GM19099 (cell line): Measurements from ENCODE around the gene SHISA4.

Experiments used
- POLR2A ChIP-seq: IDR thresholded peaks from 3 replicates; pipeline ENCODE4 v1.6.1; 2011; ENCODE audit warnings: low read depth; ENCODE audit not compliant: insufficient read length; ENCODE audit errors: extremely low read depth

Gene SHISA4

DNA sequence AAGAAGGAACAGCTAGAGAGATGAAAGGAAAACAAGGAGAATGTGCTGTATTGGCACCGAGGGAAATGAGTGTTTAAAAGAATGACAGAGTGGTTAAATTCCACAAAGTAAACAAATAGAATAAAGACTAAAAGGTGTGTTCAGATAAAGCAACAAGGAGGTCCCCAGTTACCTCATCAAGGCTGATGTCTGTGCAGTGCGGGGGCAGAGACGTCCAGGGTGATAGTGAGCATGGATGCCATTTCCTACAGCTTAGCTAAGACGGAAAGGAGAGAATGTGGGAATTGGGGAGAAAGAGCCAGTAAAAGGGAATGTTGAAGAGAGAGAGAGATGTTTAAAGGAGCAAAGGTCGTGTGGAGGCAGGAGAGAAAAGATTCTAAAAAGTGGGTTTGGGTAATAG, 42.1 kb downstream of the SHISA4 start:
- TF ChIP-seq POLR2A = no peak

DNA sequence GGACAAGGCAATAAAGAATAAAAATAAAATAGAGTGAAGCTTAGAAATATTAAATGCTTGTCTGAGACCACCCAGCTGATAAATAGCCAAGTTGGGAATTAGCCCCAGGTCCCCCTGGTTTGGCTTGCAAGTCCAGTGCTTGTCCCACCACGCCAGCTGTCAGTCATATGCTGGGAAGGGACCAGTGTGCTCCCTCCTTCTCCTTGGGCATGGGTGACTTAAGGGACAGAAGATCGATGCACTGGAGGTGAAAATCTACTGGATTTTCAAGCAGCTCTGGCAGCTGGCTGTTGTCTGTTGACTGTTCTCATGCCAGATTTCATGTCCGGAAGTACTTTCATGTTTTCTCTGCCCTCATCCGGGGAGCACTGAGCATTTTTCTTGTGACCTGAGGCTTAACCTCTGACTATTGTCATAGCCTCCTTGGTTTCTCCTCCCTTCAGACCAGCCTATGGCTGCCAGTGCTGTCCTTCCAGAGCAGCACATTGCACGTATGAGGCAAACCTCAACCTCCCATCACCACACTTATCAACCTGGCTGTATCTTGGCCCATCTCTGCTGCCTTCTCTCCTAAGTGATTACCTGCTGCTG, 45.2 kb downstream of the SHISA4 start:
- no peak for TF ChIP-seq POLR2A

DNA sequence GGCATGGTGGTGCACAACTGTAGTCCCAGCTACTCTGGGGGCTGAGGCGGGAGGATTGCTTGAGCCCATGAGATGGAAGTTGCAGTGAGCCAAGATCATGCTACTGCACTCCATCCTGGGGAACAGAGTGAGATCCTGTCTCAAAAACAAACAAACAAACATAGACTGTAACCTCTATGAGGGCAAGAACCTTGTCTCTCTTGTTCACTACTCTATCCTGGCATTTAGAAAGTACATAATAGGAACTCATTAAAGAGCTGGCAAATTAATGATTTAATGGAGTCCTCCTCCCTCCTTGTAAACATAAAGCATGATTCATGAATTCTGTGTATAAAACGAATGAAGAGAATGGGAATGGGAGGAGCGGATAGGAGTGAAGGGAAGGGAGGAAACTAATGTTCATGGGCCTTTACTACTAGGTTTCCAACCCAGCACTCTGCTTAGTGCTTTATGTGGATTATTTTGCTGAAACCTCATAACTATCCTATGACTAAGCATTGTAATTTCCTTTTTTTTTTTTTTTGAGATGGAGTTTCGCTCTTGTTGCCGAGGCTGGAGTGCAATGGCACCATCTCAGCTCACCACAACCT, 49.0 kb downstream of the SHISA4 start:
- no peak for TF ChIP-seq POLR2A

DNA sequence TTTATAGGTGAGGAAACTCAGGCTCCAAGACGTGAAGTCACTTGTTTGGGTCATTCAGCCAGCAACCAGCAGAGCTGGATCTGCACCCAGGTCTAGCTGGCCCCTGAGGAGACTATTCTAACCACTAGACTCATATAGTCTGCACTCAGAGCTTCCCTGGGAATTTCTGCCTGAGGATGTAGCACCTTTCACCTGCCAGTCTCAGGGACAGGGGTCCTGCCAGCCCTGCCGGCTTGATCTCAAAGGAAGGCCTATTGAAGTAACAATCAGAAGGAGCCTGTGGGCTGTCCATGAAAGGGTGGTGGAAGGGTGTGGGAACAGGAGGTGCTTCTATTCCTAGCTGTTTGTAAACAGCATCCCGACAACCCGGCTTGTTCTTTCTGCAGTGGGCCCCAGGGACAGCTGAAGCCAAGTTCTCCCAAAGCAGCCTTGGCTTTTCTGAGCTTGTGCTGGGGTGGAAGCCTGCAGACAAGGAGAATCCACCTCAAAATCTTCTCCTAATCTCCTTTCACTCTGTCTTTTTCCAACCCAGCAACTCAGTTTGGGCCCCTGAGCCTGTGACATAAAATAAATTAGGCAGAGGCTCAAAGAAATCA, 49.8 kb downstream of the SHISA4 start:
- no peak for TF ChIP-seq POLR2A

DNA sequence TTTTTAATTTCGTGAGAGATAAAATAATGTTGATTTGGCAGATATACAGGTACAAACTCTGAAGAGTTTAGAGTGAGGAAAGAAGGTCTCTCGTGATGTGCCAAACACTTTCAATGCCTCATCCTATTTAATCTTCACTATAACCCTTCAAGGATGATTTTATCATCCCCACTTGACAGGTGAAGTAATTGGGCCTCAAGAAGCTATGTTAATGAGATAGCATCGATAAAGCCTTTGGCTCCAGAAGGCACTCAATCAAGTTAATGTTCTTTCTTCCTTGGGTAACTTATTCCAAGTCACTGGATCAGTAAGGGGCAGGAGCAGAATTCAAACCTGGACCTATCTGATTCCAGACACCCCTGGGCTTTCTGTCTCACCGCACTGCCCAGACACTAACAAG, 50.5 kb downstream of the SHISA4 start:
- no peak for TF ChIP-seq POLR2A

DNA sequence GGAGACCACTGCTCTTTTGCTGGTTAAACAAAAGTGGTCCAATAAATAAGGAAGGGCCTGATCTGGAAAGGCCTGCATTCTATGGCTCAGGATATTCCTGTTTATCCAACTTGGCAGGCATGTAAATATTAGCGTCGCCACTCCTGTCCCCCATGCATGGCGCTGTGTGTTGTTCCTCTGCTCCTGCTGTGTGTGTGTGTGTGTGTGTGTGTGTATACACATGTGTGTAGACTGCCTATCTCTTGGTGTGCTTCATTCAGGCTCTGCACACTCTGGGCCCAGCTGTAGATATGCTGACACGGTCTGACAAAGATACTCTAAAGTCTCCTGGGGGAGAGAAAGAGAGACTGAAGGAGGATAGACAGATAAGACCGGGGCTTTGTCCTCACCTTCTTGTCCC, 50.9 kb downstream of the SHISA4 start:
- TF ChIP-seq POLR2A = no peak

DNA sequence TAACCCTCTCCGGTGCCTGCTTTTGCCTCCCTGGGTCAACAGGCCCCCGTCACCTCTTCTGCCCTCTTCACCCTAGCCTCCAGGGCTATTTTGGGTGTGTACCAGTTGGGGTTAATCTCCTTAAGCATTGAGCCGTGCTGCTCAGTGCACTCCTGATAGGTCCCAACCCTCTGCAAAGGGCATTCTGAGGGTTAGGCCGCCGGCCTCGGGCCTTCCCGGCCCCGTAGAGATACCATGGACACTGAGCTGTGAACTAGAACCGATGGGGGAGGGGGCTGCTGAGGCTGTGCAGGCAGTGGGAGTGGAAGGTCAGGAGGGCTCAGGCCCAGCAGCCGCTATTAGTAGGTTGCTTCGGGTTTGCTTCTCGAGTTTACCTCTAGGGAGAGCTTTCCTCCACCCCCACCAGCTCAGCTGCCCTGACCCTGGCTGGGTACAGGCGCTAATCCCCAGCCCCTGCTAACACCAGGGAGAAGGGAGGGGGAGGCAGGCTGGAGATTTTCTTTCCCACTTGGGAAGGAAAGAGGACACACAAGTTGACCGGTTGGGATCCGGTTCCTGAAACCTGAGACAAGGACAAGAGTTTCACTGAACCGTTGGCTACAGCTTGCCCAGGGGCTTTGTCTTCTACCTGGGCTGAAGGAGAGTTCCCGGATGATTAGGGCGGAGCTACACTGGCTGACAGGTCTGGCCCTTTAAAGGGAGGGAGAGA, 52.9 kb downstream of the SHISA4 start:
- no peak for TF ChIP-seq POLR2A

DNA sequence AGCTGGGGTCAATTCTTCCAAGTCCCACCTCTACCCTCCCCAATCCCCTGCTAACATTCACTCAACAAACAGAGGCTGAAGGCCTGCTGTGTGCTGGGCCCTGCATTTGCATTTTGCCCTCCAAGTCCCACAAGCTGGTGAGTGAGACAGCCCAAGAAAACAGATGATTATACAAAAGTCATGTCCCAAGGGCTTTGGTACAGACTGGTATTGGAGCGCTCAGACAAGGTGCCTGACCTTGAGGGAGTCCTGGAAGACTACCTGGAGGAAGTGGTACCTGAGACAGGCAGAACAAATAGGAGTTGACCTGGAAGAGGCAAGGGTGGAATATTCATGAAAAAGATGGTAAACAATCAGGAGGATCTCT, 53.4 kb downstream of the SHISA4 start:
- TF ChIP-seq POLR2A = no peak
